H1 (cell line): ENCODE measurements around the gene GSTA2.
"Not testable (repeated sequence)": the region's sequence is repeated elsewhere in the genome, so short reads cannot be mapped to it uniquely, and the experiment has no call there.

ENCODE experiments used
- CHD2 ChIP-seq: IDR thresholded peaks from 2 replicates; pipeline ENCODE4 v1.6.1; 2012; ENCODE audit warnings: low read length, improper control_type of control experiment
- GTF2F1 ChIP-seq: IDR thresholded peaks from 2 replicates; pipeline ENCODE4 v1.6.1; 2012; ENCODE audit warnings: low read depth, low read length, improper control_type of control experiment, borderline replicate concordance
- KDM1A ChIP-seq: fragments of 200-600, 300-600 bp; sonication (generic); IDR thresholded peaks from 2 replicates; pipeline ENCODE4 v1.7.1; 2016; ENCODE audit warnings: mild to moderate bottlenecking, low read length, borderline replicate concordance
- TF ChIP-seq, protein P1 (sequence below), 3 experiments: IDR thresholded peaks; 1 replicate in 2 of 3; 2 replicates in 1 of 3; pipeline versions ENCODE4 v1.5.1 to v1.6.1; 2011; ENCODE audit warnings: low read length in 3 of 3, mild to moderate bottlenecking in 3 of 3, inconsistent platforms in 2 of 3, low read depth in 1 of 3, moderate library complexity in 1 of 3; ENCODE audit not compliant: insufficient read depth in 1 of 3; ENCODE audit errors: control extremely low read depth in 1 of 3
- TF ChIP-seq, protein P2 (sequence below): IDR thresholded peaks from 2 replicates; pipeline ENCODE4 v1.6.1; 2011; ENCODE audit warnings: low read depth, mild to moderate bottlenecking, low read length; ENCODE audit not compliant: insufficient read depth

DNA sequence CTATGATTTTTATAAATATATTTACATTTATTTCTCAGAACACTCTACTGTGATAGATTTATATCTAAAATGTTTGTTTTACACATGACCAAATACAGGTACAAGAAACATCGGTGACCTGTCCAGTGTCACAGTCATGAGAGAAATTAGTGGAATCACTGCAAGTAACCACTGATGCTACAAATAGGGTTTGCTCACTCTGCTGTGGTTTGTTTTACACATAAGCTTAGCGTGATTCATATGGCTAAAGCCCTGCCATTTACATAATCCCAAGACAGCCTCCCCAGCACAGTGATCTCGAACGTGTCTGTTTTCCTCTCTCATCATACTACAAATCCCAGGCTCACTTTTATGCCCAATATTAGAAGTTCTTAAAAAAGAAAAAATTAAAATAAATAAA, 6.1 kb upstream of the GSTA2 start:
- TF ChIP-seq, protein P1, sequence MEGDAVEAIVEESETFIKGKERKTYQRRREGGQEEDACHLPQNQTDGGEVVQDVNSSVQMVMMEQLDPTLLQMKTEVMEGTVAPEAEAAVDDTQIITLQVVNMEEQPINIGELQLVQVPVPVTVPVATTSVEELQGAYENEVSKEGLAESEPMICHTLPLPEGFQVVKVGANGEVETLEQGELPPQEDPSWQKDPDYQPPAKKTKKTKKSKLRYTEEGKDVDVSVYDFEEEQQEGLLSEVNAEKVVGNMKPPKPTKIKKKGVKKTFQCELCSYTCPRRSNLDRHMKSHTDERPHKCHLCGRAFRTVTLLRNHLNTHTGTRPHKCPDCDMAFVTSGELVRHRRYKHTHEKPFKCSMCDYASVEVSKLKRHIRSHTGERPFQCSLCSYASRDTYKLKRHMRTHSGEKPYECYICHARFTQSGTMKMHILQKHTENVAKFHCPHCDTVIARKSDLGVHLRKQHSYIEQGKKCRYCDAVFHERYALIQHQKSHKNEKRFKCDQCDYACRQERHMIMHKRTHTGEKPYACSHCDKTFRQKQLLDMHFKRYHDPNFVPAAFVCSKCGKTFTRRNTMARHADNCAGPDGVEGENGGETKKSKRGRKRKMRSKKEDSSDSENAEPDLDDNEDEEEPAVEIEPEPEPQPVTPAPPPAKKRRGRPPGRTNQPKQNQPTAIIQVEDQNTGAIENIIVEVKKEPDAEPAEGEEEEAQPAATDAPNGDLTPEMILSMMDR (IDR thresholded peaks at IDR 0.05; ENCODE audit: control extremely low read depth in 1 of 3, insufficient read depth in 1 of 3, low read depth in 1 of 3, low read length in 3 of 3): not testable (repeated sequence)
- TF ChIP-seq GTF2F1, CHD2, KDM1A: not testable (repeated sequence)
- TF ChIP-seq, protein P2, sequence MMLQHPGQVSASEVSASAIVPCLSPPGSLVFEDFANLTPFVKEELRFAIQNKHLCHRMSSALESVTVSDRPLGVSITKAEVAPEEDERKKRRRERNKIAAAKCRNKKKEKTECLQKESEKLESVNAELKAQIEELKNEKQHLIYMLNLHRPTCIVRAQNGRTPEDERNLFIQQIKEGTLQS: not testable (repeated sequence)
